Neuronal stem cell (in vitro differentiated cells): ENCODE results near the gene ABCB11.

ENCODE experiments used
- DNase-seq: peaks from one replicate; pipeline ENCODE4 v3.0.0-alpha.2; 2013; ENCODE audit warnings: low spot score
- H2AFZ ChIP-seq: one replicate; pipeline ENCODE4 v1.6.1; 2013; ENCODE audit warnings: mild to moderate bottlenecking, low read length, inconsistent platforms
- H2AK5ac ChIP-seq: 2 replicates; pipeline ENCODE4 v1.6.1; 2013; ENCODE audit warnings: low read depth, mild to moderate bottlenecking, inconsistent platforms, low read length, moderate library complexity, mixed read lengths
- H2BK120ac ChIP-seq: 2 replicates; pipeline ENCODE4 v1.6.1; 2013; ENCODE audit warnings: low read depth, mild to moderate bottlenecking, inconsistent platforms, low read length, moderate library complexity, mixed read lengths
- H2BK12ac ChIP-seq: one replicate; pipeline ENCODE4 v1.6.1; 2013; ENCODE audit warnings: low read length, inconsistent platforms
- H2BK15ac ChIP-seq: 2 replicates; pipeline ENCODE4 v1.6.1; 2013; ENCODE audit warnings: mild to moderate bottlenecking, low read length, inconsistent platforms, mixed read lengths
- H2BK5ac ChIP-seq: one replicate; pipeline ENCODE4 v1.6.1; 2013; ENCODE audit warnings: inconsistent platforms, mild to moderate bottlenecking, low read length, moderate library complexity
- H3K14ac ChIP-seq: one replicate; pipeline ENCODE4 v1.6.1; 2013; ENCODE audit warnings: low read length, inconsistent platforms
- H3K18ac ChIP-seq: 2 replicates; pipeline ENCODE4 v1.6.1; 2013; ENCODE audit warnings: low read length, inconsistent platforms
- H3K23ac ChIP-seq: 2 replicates; pipeline ENCODE4 v1.6.1; 2013; ENCODE audit warnings: low read depth, mild to moderate bottlenecking, mixed read lengths, low read length, inconsistent platforms; ENCODE audit not compliant: poor library complexity
- H3K27ac ChIP-seq: replicated peaks from 3 replicates; pipeline ENCODE4 v1.5.1; 2013; ENCODE audit warnings: low read length, inconsistent platforms
- H3K27me3 ChIP-seq, 3 experiments: 2 replicates each; pipeline ENCODE4 v1.6.1; 2013; ENCODE audit warnings: low read length in 3 of 3, mild to moderate bottlenecking in 2 of 3, inconsistent platforms in 1 of 3, low read depth in 1 of 3, mixed read lengths in 1 of 3, moderate library complexity in 1 of 3; ENCODE audit not compliant: control insufficient read depth in 3 of 3, insufficient read depth in 3 of 3
- H3K36me3 ChIP-seq, 2 donors: replicated peaks in 1 of 2; 2 replicates each; pipeline ENCODE4 v1.6.1; 2013; ENCODE audit warnings: low read length in 2 of 2; ENCODE audit not compliant: control insufficient read depth in 2 of 2, insufficient read depth in 2 of 2
- H3K4ac ChIP-seq: 2 replicates; pipeline ENCODE4 v1.6.1; 2013; ENCODE audit warnings: inconsistent platforms, mild to moderate bottlenecking, low read length, moderate library complexity
- H3K4me1 ChIP-seq, 2 donors: 1 replicate in 1 of 2; 2 replicates in 1 of 2; pipeline ENCODE4 v1.6.1; 2013; ENCODE audit warnings: low read length in 2 of 2, low read depth in 1 of 2; ENCODE audit not compliant: control insufficient read depth in 2 of 2, insufficient read depth in 1 of 2
- H3K4me2 ChIP-seq: one replicate; pipeline ENCODE4 v1.6.1; 2013; ENCODE audit warnings: mild to moderate bottlenecking, low read length, inconsistent platforms; ENCODE audit not compliant: insufficient read depth, poor library complexity, severe bottlenecking
- H3K4me3 ChIP-seq, 2 donors: 2 replicates each; pipeline ENCODE4 v1.5.1; 2013; ENCODE audit warnings: low read length in 2 of 2, mild to moderate bottlenecking in 2 of 2, inconsistent platforms in 1 of 2, moderate library complexity in 1 of 2
- H3K79me1 ChIP-seq: one replicate; pipeline ENCODE4 v1.6.1; 2013; ENCODE audit warnings: low read depth, mild to moderate bottlenecking, inconsistent platforms, low read length, moderate library complexity
- H3K9ac ChIP-seq: one replicate; pipeline ENCODE4 v1.6.1; 2013; ENCODE audit warnings: mild to moderate bottlenecking, low read depth, low read length, inconsistent platforms; ENCODE audit not compliant: poor library complexity
- H3K9me3 ChIP-seq, 2 donors: replicated peaks in 1 of 2; 2 replicates each; pipeline versions ENCODE3 to v1.6.1; 2013; ENCODE audit warnings: low read length in 2 of 2, mild to moderate bottlenecking in 2 of 2, inconsistent platforms in 1 of 2, low read depth in 1 of 2, mixed read lengths in 1 of 2, moderate library complexity in 1 of 2; ENCODE audit not compliant: control insufficient read depth in 2 of 2, insufficient read depth in 1 of 2
- H4K8ac ChIP-seq: one replicate; pipeline ENCODE4 v1.6.1; 2013; ENCODE audit warnings: low read depth, mild to moderate bottlenecking, inconsistent platforms, low read length, moderate library complexity
- H4K91ac ChIP-seq: one replicate; pipeline ENCODE4 v1.6.1; 2013; ENCODE audit warnings: low read length, low read depth, mild to moderate bottlenecking, inconsistent platforms; ENCODE audit not compliant: poor library complexity
- WGBS, 2 donors: extraction: QIAGEN DNeasy Blood & Tissue Kit; methylation state at CpG; one replicate each; pipeline ENCODE4 v1.1.7; 2013; ENCODE audit warnings: missing lambda C conversion rate in 2 of 2, mixed read lengths in 1 of 2; ENCODE audit not compliant: insufficient read length in 2 of 2, insufficient replicate concordance in 1 of 2; ENCODE audit errors: extremely low coverage in 2 of 2; 5-methylcytosine and 5-hydroxymethylcytosine counted together

The ABCB11 gene

GRCh38 chr2:168895771-168896170, 135.4 kb downstream of the ABCB11 start:
- no peaks in the 10 kb centered on the region for H3K9me3 ChIP-seq
- no peak overlapping the region for H3K9ac ChIP-seq
- H3K27ac ChIP-seq, result no peak overlapping the region
- peaks cover 0 to 16% (median 0%) of the 10 kb centered on the region in 3 experiments for H3K27me3 ChIP-seq
- no peak overlapping the region for H2BK5ac ChIP-seq
- H3K36me3 ChIP-seq, result no peaks in the 10 kb centered on the region
- H3K23ac ChIP-seq, result no peak overlapping the region
- no peak overlapping the region for H2AK5ac ChIP-seq
- no peak overlapping the region for H2BK15ac ChIP-seq
- no peaks in the 10 kb centered on the region for H3K4me1 ChIP-seq
- no peak overlapping the region for H3K4ac ChIP-seq
- H2BK120ac ChIP-seq, result no peak overlapping the region
- no peaks in the 10 kb centered on the region for H3K79me1 ChIP-seq
- H2AFZ ChIP-seq, result no peak overlapping the region
- no peak overlapping the region for H4K8ac ChIP-seq
- no peak overlapping the region for H3K18ac ChIP-seq
- no peak overlapping the region for H2BK12ac ChIP-seq
- no peak overlapping the region for H3K4me3 ChIP-seq
- no peak for DNase-seq
- no peak overlapping the region for H3K14ac ChIP-seq
- H3K4me2 ChIP-seq, result no peak overlapping the region
- no peak overlapping the region for H4K91ac ChIP-seq

- H3K4me1 ChIP-seq, result no peaks in the 10 kb centered on the region
- no peak overlapping the region for H3K14ac ChIP-seq
- no peak overlapping the region for H2BK5ac ChIP-seq
- H2AK5ac ChIP-seq, result no peak overlapping the region
- no peak overlapping the region for H4K8ac ChIP-seq
- no peaks in the 10 kb centered on the region for H3K9me3 ChIP-seq
- no peak overlapping the region for H3K23ac ChIP-seq
- DNase-seq, result no peak
- H3K4me2 ChIP-seq, result no peak overlapping the region
- peaks cover 0 to 16% (median 0%) of the 10 kb centered on the region in 3 experiments for H3K27me3 ChIP-seq
- H3K4me3 ChIP-seq, result no peak overlapping the region
- no peak overlapping the region for H4K91ac ChIP-seq
- H3K4ac ChIP-seq, result no peak overlapping the region
- no peak overlapping the region for H2BK120ac ChIP-seq
- H2BK12ac ChIP-seq, result no peak overlapping the region
- H2BK15ac ChIP-seq, result no peak overlapping the region
- H3K79me1 ChIP-seq, result no peaks in the 10 kb centered on the region
- H3K36me3 ChIP-seq, result no peaks in the 10 kb centered on the region
- H3K27ac ChIP-seq, result no peak overlapping the region
- no peak overlapping the region for H3K18ac ChIP-seq
- H3K9ac ChIP-seq, result no peak overlapping the region
- H2AFZ ChIP-seq, result no peak overlapping the region
Measured at GRCh38 chr2:168894720-168895119, 136.4 kb downstream of the ABCB11 start.

- H4K8ac ChIP-seq, result no peak overlapping the region
- H3K4me1 ChIP-seq, result peaks cover 1 to 2% of the 10 kb centered on the region in 2 donors
- no peak overlapping the region for H3K4me2 ChIP-seq
- H3K27ac ChIP-seq, result no peak overlapping the region
- H3K9me3 ChIP-seq, result no peaks in the 10 kb centered on the region
- H3K4ac ChIP-seq, result no peak overlapping the region
- no peak overlapping the region for H2BK15ac ChIP-seq
- H3K36me3 ChIP-seq, result no peaks in the 10 kb centered on the region
- H2BK120ac ChIP-seq, result no peak overlapping the region
- H2BK5ac ChIP-seq, result no peak overlapping the region
- no peak overlapping the region for H3K9ac ChIP-seq
- no peak overlapping the region for H3K4me3 ChIP-seq
- H3K14ac ChIP-seq, result no peak overlapping the region
- no CpG with 5 or more reads among the region's 1 CpG for WGBS, 2 donors
- H2AFZ ChIP-seq, result no peak overlapping the region
- H3K27me3 ChIP-seq, result peaks cover 0 to 16% (median 0%) of the 10 kb centered on the region in 3 experiments
- no peak overlapping the region for H3K18ac ChIP-seq
- no peak overlapping the region for H4K91ac ChIP-seq
- no peak overlapping the region for H2AK5ac ChIP-seq
- no peaks in the 10 kb centered on the region for H3K79me1 ChIP-seq
- DNase-seq, result no peak
- H2BK12ac ChIP-seq, result no peak overlapping the region
- no peak overlapping the region for H3K23ac ChIP-seq
Measured at GRCh38 chr2:168894101-168894500, 137.0 kb downstream of the ABCB11 start.

GRCh38 chr2:168892327-168892726, 138.8 kb downstream of the ABCB11 start:
- H3K4me2 ChIP-seq, result no peak overlapping the region
- no peaks in the 10 kb centered on the region for H3K9me3 ChIP-seq
- H3K36me3 ChIP-seq, result peaks cover 4 to 14% of the 10 kb centered on the region in 2 donors
- no peak overlapping the region for H3K9ac ChIP-seq
- H3K4me1 ChIP-seq, result peaks cover 1 to 2% of the 10 kb centered on the region in 2 donors
- H2AFZ ChIP-seq, result no peak overlapping the region
- H3K23ac ChIP-seq, result no peak overlapping the region
- no CpG with 5 or more reads among the region's 3 CpGs for WGBS, 2 donors
- no peak overlapping the region for H2BK5ac ChIP-seq
- H3K27ac ChIP-seq, result no peak overlapping the region
- no peak overlapping the region for H2AK5ac ChIP-seq
- H3K4me3 ChIP-seq, result no peak overlapping the region
- H3K79me1 ChIP-seq, result no peaks in the 10 kb centered on the region
- DNase-seq, result no peak
- no peak overlapping the region for H3K14ac ChIP-seq
- peaks cover 0 to 16% (median 0%) of the 10 kb centered on the region in 3 experiments for H3K27me3 ChIP-seq
- H2BK12ac ChIP-seq, result no peak overlapping the region
- H3K4ac ChIP-seq, result no peak overlapping the region
- no peak overlapping the region for H4K8ac ChIP-seq
- no peak overlapping the region for H4K91ac ChIP-seq
- no peak overlapping the region for H3K18ac ChIP-seq
- no peak overlapping the region for H2BK120ac ChIP-seq
- H2BK15ac ChIP-seq, result no peak overlapping the region
